HepG2 (cell line): ENCODE data around the gene BCLAF1. TPM values are rescaled to one million over a fixed set of nuclear protein-coding genes. Genes with fewer than 3 reads are reported as not detected.

Experiments
- BRCA1 ChIP-seq: sonication (generic); formaldehyde crosslinking; IDR thresholded peaks from 2 replicates; pipeline ENCODE4 v1.4.0; 2020; ENCODE audit warnings: missing genetic modification reagents
- CEBPB ChIP-seq: IDR thresholded peaks from 2 replicates; pipeline ENCODE4 v1.6.1; 2011; ENCODE audit warnings: low read depth, low read length, improper control_type of control experiment, borderline replicate concordance
- EED ChIP-seq: sonication (generic); formaldehyde crosslinking; IDR thresholded peaks from 2 replicates; pipeline ENCODE4 v1.5.0; 2020; ENCODE audit warnings: mild to moderate bottlenecking, missing genetic modification reagents
- FLYWCH1 ChIP-seq: sonication (generic); formaldehyde crosslinking; IDR thresholded peaks from 2 replicates; pipeline ENCODE4 v1.8.1; 2023; ENCODE audit warnings: mild to moderate bottlenecking, missing genetic modification reagents
- KAT8 ChIP-seq: IDR thresholded peaks from 2 replicates; pipeline ENCODE4 v1.6.1; 2016; ENCODE audit warnings: missing genetic modification reagents, missing compliant biosample characterization
- KDM3A ChIP-seq: IDR thresholded peaks from 2 replicates; pipeline ENCODE4 v1.6.1; 2018; ENCODE audit warnings: low read depth, missing compliant biosample characterization
- MIXL1 ChIP-seq: IDR thresholded peaks from 2 replicates; pipeline ENCODE4 v1.6.1; 2016
- SMC3 ChIP-seq: IDR thresholded peaks from 2 replicates; pipeline ENCODE4 v1.6.1; 2011; ENCODE audit warnings: low read length, improper control_type of control experiment
- XBP1 ChIP-seq: sonication (generic); formaldehyde crosslinking; IDR thresholded peaks from 2 replicates; pipeline ENCODE4 v1.5.0; 2020; ENCODE audit warnings: missing genetic modification reagents
- ZFX ChIP-seq: sonication (generic); formaldehyde crosslinking; IDR thresholded peaks from 2 replicates; pipeline ENCODE4 v1.4.0; 2020; ENCODE audit warnings: mild to moderate bottlenecking, low read depth, missing genetic modification reagents, moderate library complexity
- ZMAT3 ChIP-seq: sonication (generic); formaldehyde crosslinking; conservative IDR thresholded peaks from 2 replicates; pipeline ENCODE4 v1.7.0; 2021; ENCODE audit warnings: missing genetic modification reagents
- ZNF614 ChIP-seq: IDR thresholded peaks from 2 replicates; pipeline ENCODE4 v1.6.1; 2018; ENCODE audit warnings: missing biosample characterization, missing genetic modification reagents, inconsistent platforms, borderline replicate concordance
- ZNF850 ChIP-seq: sonication (generic); formaldehyde crosslinking; conservative IDR thresholded peaks from 2 replicates; pipeline ENCODE4 v1.9.0; 2021; ENCODE audit warnings: mild to moderate bottlenecking, missing genetic modification reagents
- polyA plus RNA-seq, 8 experiments: library from polyadenylated mRNA; depleted of rRNA in 3 of 8; stranded (reverse) in 7 of 8; unstranded in 1 of 8; fragments of >200 nt; fragmentation: Illumina TruSeq in 4 of 8; extraction: Trizol in 4 of 8; gene quantifications; 2 replicates each; pipeline versions ENCODE4 v1.2.1 to v1.2.3, GENCODE V29; 2011 to 2016; ENCODE audit warnings: low read depth in 4 of 8, missing spikeins in 1 of 8, mixed read lengths in 1 of 8; ENCODE audit not compliant: insufficient read depth in 1 of 8
- total RNA-seq, 5 experiments: library from RNA; depleted of rRNA; stranded (reverse); fragments of >200 nt; fragmentation: Illumina TruSeq; extraction: Trizol; gene quantifications; 2 replicates each; pipeline ENCODE4 v1.2.3, GENCODE V29; 2016; ENCODE audit warnings: low read depth in 1 of 5
- TF ChIP-seq, protein P1 (sequence below): sonication (generic); formaldehyde crosslinking; IDR thresholded peaks from 2 replicates; pipeline ENCODE4 v1.8.0; 2022; ENCODE audit warnings: mild to moderate bottlenecking, missing genetic modification reagents; ENCODE audit not compliant: insufficient replicate concordance
- TF ChIP-seq, protein P2 (sequence below): sonication (generic); formaldehyde crosslinking; IDR thresholded peaks from 2 replicates; pipeline ENCODE4 v1.9.0; 2022; ENCODE audit warnings: low read depth, missing genetic modification reagents
- TF ChIP-seq, protein P3 (sequence below): sonication (generic); formaldehyde crosslinking; IDR thresholded peaks from 2 replicates; pipeline ENCODE4 v1.9.0; 2021; ENCODE audit warnings: missing genetic modification reagents, borderline replicate concordance
- TF ChIP-seq, protein P4 (sequence below): sonication (generic); formaldehyde crosslinking; IDR thresholded peaks from 2 replicates; pipeline ENCODE4 v1.5.1; 2020; ENCODE audit warnings: missing genetic modification reagents, mild to moderate bottlenecking, borderline replicate concordance
- TF ChIP-seq, protein P5 (sequence below): sonication (generic); formaldehyde crosslinking; IDR thresholded peaks from 2 replicates; pipeline ENCODE4 v1.9.0; 2021; ENCODE audit warnings: missing genetic modification reagents, borderline replicate concordance

BCLAF1 gene
- total and polyA plus RNA-seq, 2 of the 13 experiments (the other 11 are each of a cell fraction or from before 2014, with no cell fraction given) = 55.3 to 292 TPM

DNA sequence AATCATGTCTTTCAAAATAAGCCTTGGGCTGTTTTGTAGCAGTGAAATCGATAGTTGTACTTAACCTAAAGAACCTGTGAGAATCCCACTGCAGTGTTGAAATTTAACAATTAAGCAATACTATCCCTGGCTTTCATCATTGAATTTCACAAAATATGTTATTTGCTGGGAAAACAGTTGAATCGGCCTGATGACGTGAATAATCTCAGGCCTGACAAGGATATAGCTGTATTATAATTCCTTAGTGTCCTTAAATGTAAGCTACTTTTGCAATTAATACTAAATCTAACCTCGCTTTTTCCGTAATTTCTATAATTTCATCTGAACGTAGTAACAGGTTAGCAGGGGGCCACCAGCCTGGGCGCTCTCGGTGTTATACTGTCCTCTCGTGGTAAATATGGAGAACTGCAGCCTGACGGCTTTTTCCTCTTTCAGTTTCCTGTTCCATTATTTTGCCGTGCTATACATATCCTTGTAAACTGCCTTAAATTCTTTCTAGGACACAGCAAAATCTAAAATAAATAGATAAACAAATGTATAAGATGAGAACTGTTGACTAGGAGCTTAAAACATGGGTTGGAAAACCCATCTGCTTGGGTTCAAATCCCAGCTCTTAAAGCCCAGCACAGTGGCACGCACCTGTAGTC, 63.5 kb downstream of the BCLAF1 start (continued):
- TF ChIP-seq ZNF614 (CRISPR knock-in tag) = 0 out of 2 replicates have a peak, but pooled peaks have one; percentile 29
- no peak for TF ChIP-seq EED (CRISPR knock-in tag)
- TF ChIP-seq, protein P1, sequence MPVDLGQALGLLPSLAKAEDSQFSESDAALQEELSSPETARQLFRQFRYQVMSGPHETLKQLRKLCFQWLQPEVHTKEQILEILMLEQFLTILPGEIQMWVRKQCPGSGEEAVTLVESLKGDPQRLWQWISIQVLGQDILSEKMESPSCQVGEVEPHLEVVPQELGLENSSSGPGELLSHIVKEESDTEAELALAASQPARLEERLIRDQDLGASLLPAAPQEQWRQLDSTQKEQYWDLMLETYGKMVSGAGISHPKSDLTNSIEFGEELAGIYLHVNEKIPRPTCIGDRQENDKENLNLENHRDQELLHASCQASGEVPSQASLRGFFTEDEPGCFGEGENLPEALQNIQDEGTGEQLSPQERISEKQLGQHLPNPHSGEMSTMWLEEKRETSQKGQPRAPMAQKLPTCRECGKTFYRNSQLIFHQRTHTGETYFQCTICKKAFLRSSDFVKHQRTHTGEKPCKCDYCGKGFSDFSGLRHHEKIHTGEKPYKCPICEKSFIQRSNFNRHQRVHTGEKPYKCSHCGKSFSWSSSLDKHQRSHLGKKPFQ = no peak
- TF ChIP-seq, protein P2, sequence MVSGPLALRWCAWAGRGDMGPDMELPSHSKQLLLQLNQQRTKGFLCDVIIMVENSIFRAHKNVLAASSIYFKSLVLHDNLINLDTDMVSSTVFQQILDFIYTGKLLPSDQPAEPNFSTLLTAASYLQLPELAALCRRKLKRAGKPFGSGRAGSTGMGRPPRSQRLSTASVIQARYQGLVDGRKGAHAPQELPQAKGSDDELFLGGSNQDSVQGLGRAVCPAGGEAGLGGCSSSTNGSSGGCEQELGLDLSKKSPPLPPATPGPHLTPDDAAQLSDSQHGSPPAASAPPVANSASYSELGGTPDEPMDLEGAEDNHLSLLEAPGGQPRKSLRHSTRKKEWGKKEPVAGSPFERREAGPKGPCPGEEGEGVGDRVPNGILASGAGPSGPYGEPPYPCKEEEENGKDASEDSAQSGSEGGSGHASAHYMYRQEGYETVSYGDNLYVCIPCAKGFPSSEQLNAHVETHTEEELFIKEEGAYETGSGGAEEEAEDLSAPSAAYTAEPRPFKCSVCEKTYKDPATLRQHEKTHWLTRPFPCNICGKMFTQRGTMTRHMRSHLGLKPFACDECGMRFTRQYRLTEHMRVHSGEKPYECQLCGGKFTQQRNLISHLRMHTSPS (CRISPR knock-in tag) = no peak
- TF ChIP-seq, protein P3, sequence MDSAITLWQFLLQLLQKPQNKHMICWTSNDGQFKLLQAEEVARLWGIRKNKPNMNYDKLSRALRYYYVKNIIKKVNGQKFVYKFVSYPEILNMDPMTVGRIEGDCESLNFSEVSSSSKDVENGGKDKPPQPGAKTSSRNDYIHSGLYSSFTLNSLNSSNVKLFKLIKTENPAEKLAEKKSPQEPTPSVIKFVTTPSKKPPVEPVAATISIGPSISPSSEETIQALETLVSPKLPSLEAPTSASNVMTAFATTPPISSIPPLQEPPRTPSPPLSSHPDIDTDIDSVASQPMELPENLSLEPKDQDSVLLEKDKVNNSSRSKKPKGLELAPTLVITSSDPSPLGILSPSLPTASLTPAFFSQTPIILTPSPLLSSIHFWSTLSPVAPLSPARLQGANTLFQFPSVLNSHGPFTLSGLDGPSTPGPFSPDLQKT (CRISPR knock-in tag) = no peak
- peak; percentile 96 for TF ChIP-seq CEBPB
- TF ChIP-seq BRCA1 = no peak
- TF ChIP-seq SMC3 = peak; percentile 98
- no peak for TF ChIP-seq ZNF850
- TF ChIP-seq, protein P4, sequence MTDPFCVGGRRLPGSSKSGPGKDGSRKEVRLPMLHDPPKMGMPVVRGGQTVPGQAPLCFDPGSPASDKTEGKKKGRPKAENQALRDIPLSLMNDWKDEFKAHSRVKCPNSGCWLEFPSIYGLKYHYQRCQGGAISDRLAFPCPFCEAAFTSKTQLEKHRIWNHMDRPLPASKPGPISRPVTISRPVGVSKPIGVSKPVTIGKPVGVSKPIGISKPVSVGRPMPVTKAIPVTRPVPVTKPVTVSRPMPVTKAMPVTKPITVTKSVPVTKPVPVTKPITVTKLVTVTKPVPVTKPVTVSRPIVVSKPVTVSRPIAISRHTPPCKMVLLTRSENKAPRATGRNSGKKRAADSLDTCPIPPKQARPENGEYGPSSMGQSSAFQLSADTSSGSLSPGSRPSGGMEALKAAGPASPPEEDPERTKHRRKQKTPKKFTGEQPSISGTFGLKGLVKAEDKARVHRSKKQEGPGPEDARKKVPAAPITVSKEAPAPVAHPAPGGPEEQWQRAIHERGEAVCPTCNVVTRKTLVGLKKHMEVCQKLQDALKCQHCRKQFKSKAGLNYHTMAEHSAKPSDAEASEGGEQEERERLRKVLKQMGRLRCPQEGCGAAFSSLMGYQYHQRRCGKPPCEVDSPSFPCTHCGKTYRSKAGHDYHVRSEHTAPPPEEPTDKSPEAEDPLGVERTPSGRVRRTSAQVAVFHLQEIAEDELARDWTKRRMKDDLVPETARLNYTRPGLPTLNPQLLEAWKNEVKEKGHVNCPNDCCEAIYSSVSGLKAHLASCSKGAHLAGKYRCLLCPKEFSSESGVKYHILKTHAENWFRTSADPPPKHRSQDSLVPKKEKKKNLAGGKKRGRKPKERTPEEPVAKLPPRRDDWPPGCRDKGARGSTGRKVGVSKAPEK (CRISPR knock-in tag) = no peak
- TF ChIP-seq, protein P5, sequence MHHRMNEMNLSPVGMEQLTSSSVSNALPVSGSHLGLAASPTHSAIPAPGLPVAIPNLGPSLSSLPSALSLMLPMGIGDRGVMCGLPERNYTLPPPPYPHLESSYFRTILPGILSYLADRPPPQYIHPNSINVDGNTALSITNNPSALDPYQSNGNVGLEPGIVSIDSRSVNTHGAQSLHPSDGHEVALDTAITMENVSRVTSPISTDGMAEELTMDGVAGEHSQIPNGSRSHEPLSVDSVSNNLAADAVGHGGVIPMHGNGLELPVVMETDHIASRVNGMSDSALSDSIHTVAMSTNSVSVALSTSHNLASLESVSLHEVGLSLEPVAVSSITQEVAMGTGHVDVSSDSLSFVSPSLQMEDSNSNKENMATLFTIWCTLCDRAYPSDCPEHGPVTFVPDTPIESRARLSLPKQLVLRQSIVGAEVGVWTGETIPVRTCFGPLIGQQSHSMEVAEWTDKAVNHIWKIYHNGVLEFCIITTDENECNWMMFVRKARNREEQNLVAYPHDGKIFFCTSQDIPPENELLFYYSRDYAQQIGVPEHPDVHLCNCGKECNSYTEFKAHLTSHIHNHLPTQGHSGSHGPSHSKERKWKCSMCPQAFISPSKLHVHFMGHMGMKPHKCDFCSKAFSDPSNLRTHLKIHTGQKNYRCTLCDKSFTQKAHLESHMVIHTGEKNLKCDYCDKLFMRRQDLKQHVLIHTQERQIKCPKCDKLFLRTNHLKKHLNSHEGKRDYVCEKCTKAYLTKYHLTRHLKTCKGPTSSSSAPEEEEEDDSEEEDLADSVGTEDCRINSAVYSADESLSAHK (CRISPR knock-in tag) = no peak
- no peak for TF ChIP-seq FLYWCH1 (CRISPR knock-in tag)
- TF ChIP-seq MIXL1 = peak; percentile 17; the same call in 1 of the 2 replicates
- no peak for TF ChIP-seq ZFX (CRISPR knock-in tag)
- no peak for TF ChIP-seq XBP1
- TF ChIP-seq ZMAT3 (CRISPR knock-in tag) = no peak
- peak; percentile 12; the same call in 1 of the 2 replicates for TF ChIP-seq KAT8 (CRISPR knock-in tag)
- peak; percentile 53; the same call in 1 of the 2 replicates for TF ChIP-seq KDM3A (CRISPR knock-in tag)
